ENCODE results near the gene ENOX2. TPM values are rescaled to one million over a fixed set of nuclear protein-coding genes. Genes with fewer than 3 reads are reported as not detected.

ENOX2 gene
- total and polyA plus RNA-seq, 12 donors, result 3.4 to 31.7 (median 18.9) TPM

- TF ChIP-seq CTCF (IDR thresholded peaks at IDR 0.05), result no peak
- TF ChIP-seq POLR2A (IDR thresholded peaks at IDR 0.05), result no peak
- WGBS, 4 donors, result 70 to 95% (median 87%) methylated on average over 2 of the region's 2 CpGs
- Histone ChIP-seq H3K9me3 (replicated peaks in 1 of 3) (no peaks in the 10 kb centered on the region), H3K27ac (no peak overlapping the region), H3K36me3 (replicated peaks in 1 of 2) (no peaks in the 10 kb centered on the region), H3K27me3 (no peaks in the 10 kb centered on the region), H3K4me1 (replicated peaks in 1 of 2) (no peaks in the 10 kb centered on the region), H3K4me3 (no peak overlapping the region)
- intact Hi-C loops (cut with DNase I), result no loop called here
- no peak for DNase-seq
These were observed 274.5 kb downstream of the ENOX2 start for GRCh38 chrX:130628516-130628915.

GRCh38 chrX:130626521-130626920 is 276.5 kb downstream of the ENOX2 start:
- Histone ChIP-seq H3K9me3 (replicated peaks in 1 of 3) (no peaks in the 10 kb centered on the region), H3K27ac (no peak overlapping the region), H3K36me3 (replicated peaks in 1 of 2) (no peaks in the 10 kb centered on the region), H3K4me3 (no peak overlapping the region), H3K4me1 (replicated peaks in 1 of 2) (no peaks in the 10 kb centered on the region), H3K27me3 (peaks cover 4% of the 10 kb centered on the region)
- TF ChIP-seq CTCF (IDR thresholded peaks at IDR 0.05) (no peak), POLR2A (IDR thresholded peaks at IDR 0.05) (no peak)
- no peak for DNase-seq
- intact Hi-C loops (cut with DNase I), result no loop called here

GRCh38 chrX:130625386-130625785 is 277.6 kb downstream of the ENOX2 start:
- no peak overlapping the region for H3K4me3 ChIP-seq
- TF ChIP-seq CTCF (IDR thresholded peaks at IDR 0.05) (no peak), POLR2A (IDR thresholded peaks at IDR 0.05) (no peak)
- intact Hi-C loops (cut with DNase I), result no loop called here
- H3K27ac ChIP-seq, result no peak overlapping the region
- no peaks in the 10 kb centered on the region for H3K4me1 ChIP-seq (replicated peaks in 1 of 2)
- H3K36me3 ChIP-seq (replicated peaks in 1 of 2), result no peaks in the 10 kb centered on the region
- H3K9me3 ChIP-seq (replicated peaks in 1 of 3), result no peaks in the 10 kb centered on the region
- peaks cover 4% of the 10 kb centered on the region for H3K27me3 ChIP-seq
- 60 to 93% (median 82%) methylated on average over 5 to 6 of the region's 6 CpGs for WGBS, 4 donors
- DNase-seq, result no peak

GRCh38 chrX:130623518-130623917 is 279.5 kb downstream of the ENOX2 start:
- DNase-seq, result no peak
- WGBS, 4 donors, result 72 to 93% (median 78%) methylated on average over 1 to 4 of the region's 4 CpGs
- Histone ChIP-seq H3K36me3 (replicated peaks in 1 of 2) (no peaks in the 10 kb centered on the region), H3K4me3 (no peak overlapping the region), H3K9me3 (replicated peaks in 1 of 3) (no peaks in the 10 kb centered on the region), H3K4me1 (replicated peaks in 1 of 2) (no peaks in the 10 kb centered on the region), H3K27ac (no peak overlapping the region), H3K27me3 (peaks cover 4% of the 10 kb centered on the region)
- intact Hi-C loops (cut with DNase I), result no loop called here
- TF ChIP-seq POLR2A (IDR thresholded peaks at IDR 0.05) (no peak), CTCF (IDR thresholded peaks at IDR 0.05) (no peak)

All from adrenal gland (tissue), 12 donors.